GM06990 (cell line): ENCODE measurements around the gene SLC25A30.
A peak's percentile ranks its signal among the peaks of the same experiment; 100 is the strongest.

ENCODE experiments used
- DNase-seq: peaks from one replicate; pipeline ENCODE4 v3.0.0-alpha.2; 2011; ENCODE audit not compliant: insufficient read length; ENCODE audit errors: extremely low read depth
- H3K27me3 ChIP-seq: replicated peaks from 2 replicates; pipeline ENCODE4 v1.6.0; 2011; ENCODE audit warnings: low read length; ENCODE audit not compliant: control insufficient read depth, insufficient read depth
- H3K36me3 ChIP-seq: 2 replicates; pipeline ENCODE4 v1.5.1; 2011; ENCODE audit warnings: low read length; ENCODE audit not compliant: control insufficient read depth, insufficient read depth
- H3K4me3 ChIP-seq: replicated peaks from 2 replicates; pipeline ENCODE4 v1.5.1; 2011; ENCODE audit warnings: low read depth, mild to moderate bottlenecking, control low read depth, low read length
- CTCF ChIP-seq: IDR thresholded peaks from 2 replicates; pipeline ENCODE4 v1.5.1; 2011; ENCODE audit warnings: low read length, control low read depth, mild to moderate bottlenecking, inconsistent platforms; ENCODE audit not compliant: insufficient read depth, poor library complexity, severe bottlenecking

The SLC25A30 gene

GRCh38 chr13:45368571-45368970 lies 49.6 kb downstream of the SLC25A30 start:
- Histone ChIP-seq H3K27me3 (no peaks in the 10 kb centered on the region), H3K36me3 (no peaks in the 10 kb centered on the region), H3K4me3 (no peak overlapping the region)
- DNase-seq = no peak
- TF ChIP-seq CTCF = no peak

GRCh38 chr13:45368005-45368404 lies 50.2 kb downstream of the SLC25A30 start:
- H3K4me3 ChIP-seq = no peak overlapping the region
- TF ChIP-seq CTCF = no peak
- H3K27me3 ChIP-seq = no peaks in the 10 kb centered on the region
- DNase-seq = no peak
- H3K36me3 ChIP-seq = no peaks in the 10 kb centered on the region

GRCh38 chr13:45367358-45367757 lies 50.8 kb downstream of the SLC25A30 start:
- DNase-seq = peak; percentile 65
- TF ChIP-seq CTCF = no peak
- no peaks in the 10 kb centered on the region for H3K27me3 ChIP-seq
- no peaks in the 10 kb centered on the region for H3K36me3 ChIP-seq
- H3K4me3 ChIP-seq = no peak overlapping the region

- no peak for TF ChIP-seq CTCF
- no peak for DNase-seq
- Histone ChIP-seq H3K27me3 (no peaks in the 10 kb centered on the region), H3K36me3 (no peaks in the 10 kb centered on the region), H3K4me3 (no peak overlapping the region)
Measured at GRCh38 chr13:45365558-45365885, 52.7 kb downstream of the SLC25A30 start.

- Histone ChIP-seq H3K27me3 (no peaks in the 10 kb centered on the region), H3K36me3 (no peaks in the 10 kb centered on the region), H3K4me3 (no peak overlapping the region)
- no peak for TF ChIP-seq CTCF
- no peak for DNase-seq
Measured at GRCh38 chr13:45364876-45365557, 53.2 kb downstream of the SLC25A30 start.

GRCh38 chr13:45362939-45363338 lies 55.2 kb downstream of the SLC25A30 start:
- H3K36me3 ChIP-seq = no peaks in the 10 kb centered on the region; the same call in 1 of the 2 replicates
- no peak for DNase-seq
- no peaks in the 10 kb centered on the region for H3K27me3 ChIP-seq
- TF ChIP-seq CTCF = no peak
- no peak overlapping the region for H3K4me3 ChIP-seq
